VCaP (cell line): Measurements from ENCODE around the gene PRSS27.

ENCODE experiments used
- H3K27ac ChIP-seq: fragments of 450-650 bp; 2 replicates; pipeline ENCODE4 v1.5.1; 2017
- TF ChIP-seq, protein P1 (sequence below): fragments of 450-650 bp; conservative IDR thresholded peaks from 2 replicates; pipeline ENCODE4 v1.5.1; 2017; ENCODE audit warnings: mild to moderate bottlenecking, moderate library complexity

The PRSS27 gene

DNA sequence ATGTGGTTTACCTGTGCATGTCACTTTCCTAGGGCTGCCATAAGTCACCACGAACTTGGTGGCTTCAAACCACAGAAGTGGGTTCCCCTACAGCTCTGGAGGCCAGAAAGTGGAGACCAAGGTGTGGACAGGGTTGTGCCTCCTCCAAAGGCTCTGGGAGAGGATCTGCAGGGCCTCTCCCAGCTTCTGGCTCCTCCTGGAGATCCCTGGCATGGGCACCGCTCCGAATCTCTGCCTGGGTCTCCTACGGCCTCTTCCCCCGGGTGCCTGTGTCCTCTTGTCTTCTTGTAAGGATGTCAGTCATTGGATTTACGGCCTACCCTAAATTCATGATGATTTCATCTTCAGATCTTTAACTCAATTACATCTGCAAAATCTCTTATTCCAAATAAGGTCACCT is 29.9 kb upstream of the PRSS27 start:
- TF ChIP-seq, protein P1, sequence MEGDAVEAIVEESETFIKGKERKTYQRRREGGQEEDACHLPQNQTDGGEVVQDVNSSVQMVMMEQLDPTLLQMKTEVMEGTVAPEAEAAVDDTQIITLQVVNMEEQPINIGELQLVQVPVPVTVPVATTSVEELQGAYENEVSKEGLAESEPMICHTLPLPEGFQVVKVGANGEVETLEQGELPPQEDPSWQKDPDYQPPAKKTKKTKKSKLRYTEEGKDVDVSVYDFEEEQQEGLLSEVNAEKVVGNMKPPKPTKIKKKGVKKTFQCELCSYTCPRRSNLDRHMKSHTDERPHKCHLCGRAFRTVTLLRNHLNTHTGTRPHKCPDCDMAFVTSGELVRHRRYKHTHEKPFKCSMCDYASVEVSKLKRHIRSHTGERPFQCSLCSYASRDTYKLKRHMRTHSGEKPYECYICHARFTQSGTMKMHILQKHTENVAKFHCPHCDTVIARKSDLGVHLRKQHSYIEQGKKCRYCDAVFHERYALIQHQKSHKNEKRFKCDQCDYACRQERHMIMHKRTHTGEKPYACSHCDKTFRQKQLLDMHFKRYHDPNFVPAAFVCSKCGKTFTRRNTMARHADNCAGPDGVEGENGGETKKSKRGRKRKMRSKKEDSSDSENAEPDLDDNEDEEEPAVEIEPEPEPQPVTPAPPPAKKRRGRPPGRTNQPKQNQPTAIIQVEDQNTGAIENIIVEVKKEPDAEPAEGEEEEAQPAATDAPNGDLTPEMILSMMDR, result no peak
- no peak overlapping the region for H3K27ac ChIP-seq

DNA sequence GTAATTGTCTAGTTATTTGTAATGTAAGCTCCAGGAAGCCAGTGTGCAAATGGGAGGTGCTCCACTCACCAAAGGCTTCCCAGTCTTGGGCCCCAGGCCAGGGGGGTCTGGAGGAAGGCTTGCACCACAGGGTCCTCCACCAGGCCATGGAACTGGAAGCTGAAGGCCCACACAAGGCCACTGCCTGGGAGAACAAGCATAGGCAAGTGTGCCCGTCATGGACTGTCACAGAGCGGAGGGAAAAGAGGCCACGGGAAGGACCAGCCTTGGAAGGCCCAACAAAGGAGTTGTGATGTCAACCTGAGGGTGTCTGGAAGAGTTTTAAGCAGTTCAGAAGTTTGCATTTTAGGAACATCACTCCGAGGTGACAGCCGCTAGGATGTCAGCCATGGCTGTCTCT is 29.5 kb upstream of the PRSS27 start:
- TF ChIP-seq, protein P1, result no peak
- H3K27ac ChIP-seq, result no peak overlapping the region

DNA sequence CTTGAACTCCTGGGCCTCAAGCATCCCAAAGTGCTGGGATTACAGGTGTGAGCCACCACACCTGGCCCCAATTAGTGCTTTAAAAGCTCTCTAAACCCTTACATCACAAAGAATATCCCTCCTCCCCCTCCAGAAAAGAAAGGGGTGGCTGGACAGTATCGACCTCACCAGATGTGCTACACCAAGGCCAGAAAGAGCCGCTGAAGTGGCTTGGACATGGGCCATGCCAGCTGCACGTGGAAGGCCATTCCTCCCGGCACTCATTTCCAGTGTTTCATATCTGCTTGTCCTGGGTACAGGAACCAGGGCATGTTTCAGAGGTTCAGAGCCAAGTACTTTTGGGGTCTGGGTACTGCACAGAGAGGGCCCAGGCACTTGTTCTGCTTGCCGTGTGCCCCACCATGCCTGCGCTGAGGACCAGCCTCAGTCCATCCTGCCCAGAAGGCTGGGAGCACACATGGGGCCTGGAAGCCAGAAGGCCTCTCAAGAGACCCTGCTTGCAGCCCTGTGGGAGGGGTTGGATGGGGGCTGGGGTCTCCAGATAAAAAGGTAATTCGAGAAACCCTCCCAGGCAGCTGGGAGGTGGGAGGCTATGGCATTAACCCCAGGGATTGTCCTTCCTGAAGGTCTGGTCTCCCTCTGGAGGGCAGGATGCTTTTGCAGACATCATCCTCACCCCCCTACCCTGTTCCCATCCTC is 28.9 kb upstream of the PRSS27 start:
- TF ChIP-seq, protein P1, result no peak
- H3K27ac ChIP-seq, result no peak overlapping the region

DNA sequence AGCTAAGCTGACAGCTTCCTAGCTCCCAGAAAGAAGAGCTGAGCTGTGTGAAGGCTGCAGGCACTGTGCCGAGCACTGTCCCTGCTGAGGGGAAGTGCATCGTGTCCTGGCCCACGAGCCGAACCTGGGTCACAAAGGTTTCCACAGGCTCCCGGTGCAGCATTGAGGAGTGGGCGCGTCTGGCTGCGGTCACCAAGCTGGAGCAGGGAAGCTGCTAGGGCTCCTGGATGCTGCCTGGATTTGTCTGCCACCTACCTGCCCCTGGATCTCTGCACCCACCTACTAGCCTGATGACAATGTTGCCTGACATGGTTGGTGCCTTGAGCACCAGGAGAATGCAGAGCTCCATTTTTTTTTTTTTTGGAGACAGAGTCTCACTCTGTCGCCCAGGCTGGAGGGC is 25.9 kb upstream of the PRSS27 start:
- TF ChIP-seq, protein P1, result no peak
- no peak overlapping the region for H3K27ac ChIP-seq

DNA sequence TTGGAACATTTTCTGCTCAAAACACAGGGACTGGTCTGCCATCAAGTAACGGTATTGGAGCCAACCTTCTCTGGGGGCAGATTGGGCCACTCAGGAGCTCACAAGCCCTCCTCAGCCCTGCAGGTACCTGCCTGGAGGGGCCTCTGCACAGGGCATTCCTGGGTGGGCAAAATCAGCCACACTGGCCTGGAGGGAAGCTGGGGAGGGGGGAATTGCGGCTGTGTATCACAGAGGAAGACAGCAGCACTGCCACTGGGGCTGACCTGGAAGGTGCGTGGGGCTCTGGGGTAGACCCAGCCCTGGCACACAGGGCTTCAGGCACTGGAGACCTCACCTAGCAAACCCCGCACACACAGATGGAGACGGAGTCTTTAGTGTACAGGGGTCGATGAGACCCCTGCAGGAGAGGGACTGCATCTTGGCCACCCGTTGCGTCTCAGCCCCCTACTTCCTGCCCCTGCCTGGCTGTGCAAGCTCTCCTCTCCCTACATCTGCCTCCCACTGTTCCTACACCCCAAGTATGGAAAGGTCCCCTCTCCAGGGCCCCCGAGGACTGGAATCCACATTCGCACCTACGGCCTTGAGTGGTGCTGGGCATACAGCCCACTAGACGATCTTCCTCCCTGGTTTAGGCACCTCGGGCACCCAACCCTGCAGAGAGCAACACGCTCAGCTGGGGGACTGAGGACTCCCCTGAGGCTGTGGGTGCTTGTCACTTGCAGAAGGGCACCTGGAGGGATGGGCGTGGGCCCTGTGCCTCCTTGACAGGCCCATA is 25.3 kb upstream of the PRSS27 start:
- H3K27ac ChIP-seq, result no peak overlapping the region
- TF ChIP-seq, protein P1, result no peak

DNA sequence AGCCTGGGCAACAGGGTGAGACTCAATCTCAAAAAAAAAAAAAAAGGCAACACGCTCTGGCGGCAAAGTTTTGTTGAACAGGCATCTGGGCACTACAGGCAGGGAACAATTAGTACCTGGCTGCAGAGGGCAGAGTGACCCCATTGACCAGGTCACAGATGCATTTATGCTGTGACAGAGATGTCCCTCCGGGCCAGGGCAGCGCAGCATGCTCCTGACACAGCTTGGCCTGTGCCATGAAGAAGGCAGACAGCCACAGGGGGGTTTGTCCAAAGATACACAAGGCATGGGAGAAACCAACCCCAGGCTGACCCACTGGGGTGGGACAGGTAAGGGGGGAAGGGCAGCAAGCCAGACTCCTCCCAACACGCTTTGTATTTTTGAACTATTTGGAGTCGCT is 24.7 kb upstream of the PRSS27 start:
- TF ChIP-seq, protein P1, result no peak
- H3K27ac ChIP-seq, result no peak overlapping the region

DNA sequence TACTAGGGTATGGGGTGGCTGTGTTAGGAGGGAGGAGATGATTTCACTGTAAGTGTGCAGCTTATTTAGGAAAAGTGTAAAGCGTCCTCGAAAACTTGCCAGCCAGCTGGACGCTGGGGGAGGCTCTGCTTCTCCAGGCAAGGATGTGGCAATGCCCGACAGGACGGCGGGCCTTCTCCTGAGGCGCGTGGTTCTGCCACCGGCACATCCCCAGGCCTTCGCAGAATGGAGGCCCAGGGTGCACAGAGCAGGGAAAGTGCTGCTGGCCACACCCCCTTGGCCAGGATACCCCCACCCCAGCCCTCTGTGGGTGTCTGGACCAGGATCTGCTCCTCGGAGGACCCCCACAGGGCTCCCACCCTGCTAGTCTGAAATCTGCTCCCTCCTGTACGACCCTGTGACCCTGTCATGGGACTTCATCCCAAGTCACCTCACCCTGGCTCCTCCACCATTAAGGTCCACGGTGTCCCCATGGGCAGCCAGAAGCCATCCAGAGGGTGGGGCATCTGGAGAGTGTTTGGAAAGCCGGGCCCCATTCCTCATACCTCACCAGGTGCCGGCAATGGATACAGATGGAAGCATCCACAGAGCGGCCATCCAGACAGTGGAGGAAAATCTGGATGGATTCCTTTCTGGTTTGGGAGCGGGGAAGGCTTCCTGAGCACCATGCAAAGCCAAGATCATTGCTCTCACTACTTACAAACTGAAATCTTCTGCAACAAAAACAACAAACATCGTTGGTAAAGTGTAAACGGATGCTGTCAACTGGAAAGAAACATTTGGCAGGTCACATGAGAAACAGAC is 23.2 kb upstream of the PRSS27 start:
- TF ChIP-seq, protein P1, result no peak

More for the DNA sequence above, 23.2 kb upstream of the PRSS27 start:
- no peak overlapping the region for H3K27ac ChIP-seq
